Measurements from ENCODE around the gene PLXNA1.
A peak's percentile ranks its signal among the peaks of the same experiment; 100 is the strongest.

Gene PLXNA1

DNA sequence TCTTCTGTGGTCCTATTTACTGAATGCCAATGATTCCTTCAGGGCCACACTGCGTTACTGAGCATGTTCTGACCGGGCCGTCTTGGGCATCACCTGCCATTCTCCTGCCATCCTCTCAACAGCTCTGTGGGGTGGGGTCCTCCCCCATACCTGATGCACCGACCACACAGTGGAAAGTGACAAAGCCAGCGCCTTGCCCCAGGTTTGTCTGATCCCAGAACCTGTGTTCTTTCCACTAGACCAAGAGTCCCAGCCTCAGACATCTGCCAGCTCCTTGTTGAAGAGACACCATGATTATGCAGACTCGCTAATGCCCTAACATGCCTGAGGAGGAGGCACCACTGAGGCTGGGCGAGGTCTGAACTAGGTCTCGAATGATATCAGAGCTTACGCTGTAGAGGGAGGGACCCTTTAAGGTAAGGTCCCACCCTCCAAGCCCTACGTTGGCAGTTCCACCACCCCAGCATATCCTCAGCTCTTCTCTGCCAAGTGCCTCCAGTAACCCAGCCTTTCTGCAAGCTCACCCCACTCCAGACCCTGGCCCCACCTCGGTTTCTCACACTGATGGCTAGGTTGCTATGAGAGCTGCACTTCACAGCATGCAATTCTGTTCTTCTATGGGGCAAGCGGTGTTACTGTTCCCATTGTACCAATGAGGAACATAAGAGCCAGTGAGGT is 29.8 kb upstream of the PLXNA1 start:
- no peak for DNase-seq

DNA sequence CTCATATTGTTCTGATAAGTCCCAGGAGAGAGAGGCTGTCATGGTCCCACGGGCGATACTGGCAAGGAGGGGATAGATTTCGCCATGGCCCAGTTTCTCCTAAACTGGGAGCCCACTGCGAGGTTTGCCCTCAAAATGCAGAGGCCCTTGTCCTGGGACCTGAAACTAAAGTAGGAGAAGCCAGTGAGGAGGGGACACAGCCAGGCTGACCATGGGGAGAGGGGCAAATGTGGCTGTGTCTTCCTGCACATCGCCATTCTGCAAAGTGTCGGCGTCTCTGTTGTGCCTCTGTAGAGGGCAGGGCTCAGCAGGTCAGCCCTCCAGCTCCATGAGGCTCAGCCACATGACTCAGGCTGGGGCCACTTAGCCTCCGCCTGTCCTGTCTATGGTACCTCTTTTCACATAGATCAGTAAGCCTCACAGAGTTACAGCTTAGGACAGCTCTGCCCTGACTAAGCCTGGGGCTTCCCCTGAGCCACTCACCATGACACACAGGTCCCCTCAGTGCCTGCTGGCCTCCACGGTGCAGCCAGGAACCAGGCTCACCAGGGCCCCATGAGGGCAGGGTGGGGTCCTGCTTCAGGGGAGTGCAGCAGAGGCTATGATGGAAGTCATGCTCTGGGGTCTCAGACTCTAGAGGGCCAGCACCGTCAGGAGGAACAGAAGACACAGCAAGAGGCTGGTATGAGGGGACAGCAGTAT is 28.6 kb upstream of the PLXNA1 start:
- no peak for DNase-seq

DNA sequence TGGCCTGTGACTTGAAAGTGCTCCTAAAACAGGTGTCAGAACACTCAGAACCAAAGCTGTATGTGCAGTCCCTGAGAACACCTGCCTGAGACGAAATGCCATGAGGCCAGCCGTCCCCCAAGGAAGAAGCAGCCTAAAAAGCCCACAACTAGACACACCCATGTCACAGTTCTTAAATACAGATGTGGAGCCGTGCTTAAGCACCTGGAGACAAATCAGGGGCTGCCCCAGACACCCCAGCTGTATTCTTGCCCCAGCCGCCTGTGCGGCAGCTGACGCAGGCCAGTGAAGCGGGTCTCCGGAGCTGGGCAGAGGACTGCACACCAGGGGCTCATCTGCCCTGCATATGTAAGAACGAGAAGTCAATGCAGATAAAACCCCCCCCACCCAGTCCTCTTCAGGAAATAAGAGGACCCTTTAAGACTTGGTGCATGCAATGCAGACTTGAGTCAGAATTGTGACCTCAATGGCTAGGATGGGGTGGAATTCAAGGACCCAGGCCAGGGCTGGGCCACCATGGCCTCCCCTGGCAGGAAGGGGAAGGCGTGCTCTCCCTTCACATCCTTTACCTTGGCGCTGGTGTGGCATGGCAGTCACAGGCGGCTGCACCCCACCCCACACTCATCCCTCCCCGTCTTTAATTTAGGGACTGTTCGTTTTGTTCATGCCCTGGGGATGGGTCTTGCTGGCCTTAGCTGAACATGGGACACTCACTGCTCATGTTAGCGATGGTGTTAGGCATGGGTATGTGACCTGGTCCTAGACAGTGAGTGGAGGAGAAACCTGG is 27.7 kb upstream of the PLXNA1 start:
- DNase-seq = no peak

DNA sequence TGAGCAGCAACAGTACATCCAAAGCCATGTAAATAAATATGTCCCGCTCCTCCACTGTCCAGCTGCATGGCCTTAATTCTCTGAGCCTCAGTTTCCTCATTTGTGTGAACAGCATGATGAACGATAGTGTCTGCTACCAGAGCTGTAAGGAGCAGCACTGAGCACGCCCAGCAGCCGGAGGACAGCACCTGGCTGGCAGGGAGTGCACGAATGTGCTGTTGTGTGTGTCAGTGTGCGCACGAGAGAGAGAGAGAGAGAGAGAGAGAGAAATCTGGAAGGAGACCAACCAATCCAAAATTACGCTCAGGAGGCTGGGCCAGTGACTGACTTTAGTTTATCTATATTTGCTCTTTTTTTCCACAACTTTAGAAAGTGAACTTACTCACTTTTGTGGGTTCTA is 26.6 kb upstream of the PLXNA1 start:
- no peak for DNase-seq

DNA sequence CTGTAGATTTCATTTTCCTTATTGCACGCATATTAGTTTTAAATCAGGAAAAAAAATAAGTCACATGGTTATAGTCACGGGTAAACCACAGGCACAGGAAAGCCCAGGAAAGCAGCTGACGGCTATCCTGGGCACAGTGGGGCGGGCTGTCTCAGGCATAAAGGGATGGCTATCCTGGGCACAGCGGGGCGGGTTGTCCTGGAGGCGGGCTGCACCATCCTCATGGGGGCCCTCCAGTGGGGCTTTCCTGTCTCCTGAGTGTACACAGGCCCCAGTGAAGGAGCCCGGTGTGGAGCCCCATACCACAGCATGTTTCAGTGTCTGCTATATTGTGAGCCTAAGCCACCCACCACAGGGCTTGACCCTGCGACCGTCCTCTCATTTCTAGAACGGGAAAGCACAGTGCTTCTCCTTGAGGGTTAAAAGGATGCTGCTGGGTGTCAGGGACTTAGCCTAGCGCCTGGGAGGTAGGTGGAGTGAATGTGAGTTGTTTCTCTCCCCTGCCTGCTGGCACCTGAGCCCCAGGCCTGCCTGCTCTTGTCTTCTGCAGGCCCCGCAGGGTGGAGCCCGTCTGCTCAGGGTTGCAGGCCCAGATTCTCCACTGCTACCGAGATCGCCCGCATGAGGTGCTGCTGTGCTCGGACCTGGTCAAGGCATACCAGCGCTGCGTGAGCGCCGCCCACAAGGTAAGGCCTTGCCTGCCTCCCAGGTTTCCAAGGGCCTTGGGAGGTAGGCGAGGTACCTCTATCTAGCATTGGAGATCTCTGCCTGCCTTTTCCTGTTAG is 25.9 kb upstream of the PLXNA1 start:
- DNase-seq = no peak

DNA sequence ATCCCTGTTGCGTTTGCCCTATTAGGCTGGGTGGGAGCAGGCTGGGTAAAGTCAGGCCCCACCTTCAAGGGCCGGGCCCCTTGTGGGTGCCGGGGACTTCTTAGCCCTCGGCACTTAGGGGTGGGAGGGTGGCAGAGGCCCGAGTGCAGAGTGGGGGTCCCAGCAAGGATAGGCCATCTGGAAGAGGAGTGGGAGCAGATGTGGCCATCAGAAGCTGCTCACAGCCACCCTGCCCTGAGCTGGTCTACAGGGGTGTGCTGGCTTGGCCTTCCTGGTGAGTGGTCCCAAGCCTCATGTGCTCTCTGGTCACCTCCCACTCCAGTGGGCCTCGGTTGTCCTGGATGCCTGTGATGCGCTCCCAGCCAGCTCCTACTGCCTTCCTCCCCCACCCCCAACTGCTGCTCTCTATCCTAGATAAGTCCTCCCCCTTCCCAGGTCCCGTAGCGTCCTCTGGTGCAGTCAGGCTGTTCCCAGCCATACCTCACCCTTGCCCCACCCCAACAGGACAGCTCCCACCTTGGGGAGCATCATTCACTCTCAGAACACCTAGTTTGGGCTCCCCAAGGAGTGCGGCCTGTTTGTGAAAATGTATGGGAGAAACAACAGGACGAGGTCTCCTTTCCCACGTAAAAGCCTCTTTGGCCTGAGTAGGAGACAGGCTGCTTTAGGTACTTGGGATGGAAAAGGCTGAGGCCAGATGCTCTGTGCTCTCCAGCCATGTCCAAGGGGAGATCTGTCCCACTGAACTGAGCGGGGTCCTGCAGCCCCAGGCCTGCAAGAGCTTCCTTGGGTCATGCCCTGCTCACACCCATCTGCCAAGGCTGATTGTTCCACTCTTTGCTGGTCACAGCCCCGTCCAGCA is 24.9 kb upstream of the PLXNA1 start:
- no peak for DNase-seq

DNA sequence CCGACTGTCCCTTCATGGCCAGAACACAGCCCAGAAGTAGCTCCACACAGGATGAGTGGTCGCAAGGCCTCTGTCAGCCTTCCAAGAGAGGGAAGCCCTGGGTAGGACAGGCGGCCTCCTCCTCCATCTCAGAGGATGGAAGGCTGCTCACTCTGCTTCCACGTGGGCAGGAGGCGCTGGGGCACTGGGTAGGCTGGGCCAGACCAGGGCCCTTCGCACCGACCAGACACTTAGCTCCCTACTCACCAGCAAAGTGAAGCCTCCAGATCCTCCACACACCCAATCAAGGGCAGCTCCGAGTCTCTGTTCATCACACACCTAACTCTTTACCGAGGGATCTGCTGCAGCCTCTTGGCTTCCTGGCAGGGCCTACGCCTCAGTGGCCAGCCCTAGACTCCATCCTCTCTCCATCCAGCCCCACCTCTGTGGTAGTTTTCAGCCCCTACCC is 24.3 kb upstream of the PLXNA1 start:
- DNase-seq = no peak

DNA sequence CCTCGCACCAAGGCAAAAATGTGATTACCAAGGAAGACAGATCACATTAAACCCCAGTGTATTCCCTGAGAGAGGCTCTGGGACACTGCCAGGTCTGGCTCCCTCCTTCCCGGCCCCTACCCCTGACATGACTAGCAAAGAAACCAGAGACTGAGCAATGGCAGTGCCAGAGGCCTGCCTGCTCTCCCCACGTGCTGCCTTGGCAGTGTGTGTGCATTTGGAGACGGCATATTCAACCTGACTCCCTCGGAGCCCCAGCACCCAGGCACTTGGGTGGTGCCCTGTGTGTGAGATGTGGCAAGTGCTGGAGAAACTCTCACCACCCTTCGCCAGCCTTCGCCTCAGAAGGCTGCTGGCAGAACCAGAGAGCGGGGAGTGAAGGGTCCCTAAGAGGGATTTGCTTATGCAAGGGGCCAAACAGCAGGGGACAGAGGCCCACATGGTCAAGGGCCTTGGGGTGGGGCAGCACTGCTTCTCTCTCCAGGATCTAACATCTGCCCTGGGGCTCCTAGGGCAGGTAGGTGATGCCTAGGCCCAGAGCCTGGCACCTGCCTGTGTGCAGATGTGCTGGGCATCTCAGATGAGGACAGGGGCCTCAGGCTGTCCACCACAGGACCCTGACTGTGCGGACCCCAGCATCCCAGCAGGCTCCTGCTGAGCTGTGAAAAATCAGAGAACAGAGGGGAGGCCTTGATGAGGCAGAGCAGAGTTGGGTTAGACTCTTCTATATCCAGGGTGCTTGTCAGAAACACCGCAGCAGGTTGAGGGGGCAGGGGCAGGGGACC is 23.6 kb upstream of the PLXNA1 start:
- DNase-seq = no peak

DNA sequence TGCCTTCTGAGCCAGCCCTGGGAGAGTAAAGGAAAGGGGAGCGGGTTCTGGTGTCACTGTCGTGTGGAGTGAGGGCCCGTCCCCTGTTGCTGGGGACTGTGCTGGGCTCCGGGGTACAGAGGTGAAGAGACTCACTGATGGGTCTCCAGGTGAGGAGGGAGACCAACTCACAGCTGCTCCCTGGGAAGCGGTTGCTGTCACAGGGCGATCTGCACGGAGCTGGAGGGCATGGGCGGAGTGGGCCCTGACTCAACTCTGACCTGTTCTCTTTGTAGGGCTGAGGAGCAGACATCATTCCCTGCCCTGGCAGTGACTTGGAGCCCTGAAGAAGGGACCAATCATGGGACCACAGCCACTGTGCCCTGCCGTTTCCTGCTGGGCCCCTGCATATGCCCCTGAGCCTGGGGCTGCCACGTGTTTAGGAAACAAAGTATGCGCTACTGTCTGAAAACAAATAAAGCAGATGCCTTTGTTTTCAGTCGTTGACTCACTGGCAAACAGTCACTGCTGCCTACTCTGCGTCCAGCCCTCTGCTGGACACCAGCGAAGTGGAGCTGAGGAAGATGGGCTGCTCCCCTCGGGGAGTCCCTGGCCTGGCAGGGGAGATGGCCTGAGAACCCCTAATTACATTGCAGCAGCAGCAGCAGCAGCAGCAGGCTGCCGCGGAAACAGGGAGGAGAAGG is 22.9 kb upstream of the PLXNA1 start:
- peak in 10 of 14 donors; percentile 18 to 78 (median 42) for DNase-seq

DNA sequence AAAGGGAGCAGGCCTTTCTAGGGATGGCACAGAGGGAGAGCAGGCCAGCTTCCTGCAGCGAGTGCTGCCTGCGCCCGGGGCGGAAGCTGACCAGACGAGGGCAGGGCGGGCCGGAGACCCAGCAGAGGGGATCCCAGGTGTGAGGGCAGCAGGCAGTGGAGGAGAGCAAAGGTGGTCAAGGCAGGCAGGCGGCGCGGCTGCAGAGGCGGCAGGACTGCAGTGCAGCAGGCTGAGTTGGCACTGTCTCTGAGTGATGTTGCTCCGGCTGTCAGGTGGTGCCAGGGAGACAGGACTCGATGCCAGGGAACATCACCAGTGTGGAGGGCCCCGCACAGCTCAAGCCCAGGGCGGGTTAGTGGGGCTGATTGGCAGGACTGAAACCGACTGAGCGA is 22.3 kb upstream of the PLXNA1 start:
- peak in 4 of 14 donors; percentile 44 to 78 (median 53) for DNase-seq

DNA sequence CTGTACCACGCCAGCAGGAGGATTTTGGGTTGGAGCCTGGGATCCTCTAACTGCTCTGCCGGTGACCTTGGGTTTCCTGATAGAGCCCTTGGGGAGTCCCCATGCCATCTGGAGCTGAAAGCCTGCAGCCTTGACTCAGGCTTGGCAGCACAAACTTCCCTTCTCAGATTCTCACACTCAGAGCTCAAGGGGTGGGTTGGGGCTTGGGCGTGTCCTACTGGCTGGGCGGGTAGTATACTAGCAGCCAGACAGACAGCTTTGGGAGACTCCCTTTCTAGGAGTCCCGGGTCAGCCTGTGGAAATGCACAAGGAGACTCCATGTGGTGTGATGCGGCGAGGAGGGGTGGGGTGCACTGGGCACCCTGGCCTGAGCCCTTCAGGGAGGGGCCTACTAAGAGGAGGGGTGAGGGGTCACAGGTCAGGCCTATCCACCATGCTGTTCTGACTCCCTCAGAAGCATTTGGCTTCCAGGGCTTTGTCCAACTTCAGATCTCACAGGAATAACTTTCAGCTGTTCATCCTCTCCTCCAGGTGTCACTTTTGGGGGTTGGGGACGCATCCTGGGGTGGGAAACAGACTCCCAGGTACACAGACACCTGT is 21.6 kb upstream of the PLXNA1 start:
- DNase-seq = peak in 3 of 14 donors; percentile 17 to 37 (median 36)

DNA sequence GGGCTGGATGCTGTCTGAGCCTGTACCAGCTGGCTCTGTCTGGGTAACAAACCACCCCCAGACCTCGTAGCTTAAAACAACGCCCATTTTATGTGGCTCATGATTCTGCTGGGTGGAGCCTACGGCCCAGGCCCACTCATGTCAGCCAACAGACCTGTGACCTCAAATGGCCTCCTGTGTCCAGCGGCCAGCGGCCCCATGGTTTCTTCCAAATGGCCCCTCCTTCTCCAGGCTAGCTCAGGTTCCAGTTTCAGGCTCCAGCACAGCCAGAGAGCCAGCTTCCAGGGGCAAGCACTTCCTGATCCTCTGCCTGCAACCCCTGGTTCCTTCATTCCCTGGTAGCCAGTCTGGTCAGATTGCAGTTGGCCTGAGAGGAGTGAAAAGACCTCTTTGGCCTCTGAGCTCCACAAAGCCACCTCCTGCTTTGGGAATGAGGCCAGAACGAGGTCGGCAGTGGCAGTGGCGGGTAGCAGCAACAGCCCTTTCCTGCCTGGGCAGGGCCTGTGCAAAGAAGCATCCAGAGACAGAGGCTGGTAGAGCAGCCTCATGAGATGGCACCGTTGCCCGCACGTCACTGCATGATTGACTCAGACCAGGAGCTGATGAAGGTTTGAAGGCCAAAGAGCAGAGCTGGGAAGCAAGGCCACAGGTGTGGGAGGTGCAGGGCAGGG is 21.0 kb upstream of the PLXNA1 start:
- no peak for DNase-seq

DNA sequence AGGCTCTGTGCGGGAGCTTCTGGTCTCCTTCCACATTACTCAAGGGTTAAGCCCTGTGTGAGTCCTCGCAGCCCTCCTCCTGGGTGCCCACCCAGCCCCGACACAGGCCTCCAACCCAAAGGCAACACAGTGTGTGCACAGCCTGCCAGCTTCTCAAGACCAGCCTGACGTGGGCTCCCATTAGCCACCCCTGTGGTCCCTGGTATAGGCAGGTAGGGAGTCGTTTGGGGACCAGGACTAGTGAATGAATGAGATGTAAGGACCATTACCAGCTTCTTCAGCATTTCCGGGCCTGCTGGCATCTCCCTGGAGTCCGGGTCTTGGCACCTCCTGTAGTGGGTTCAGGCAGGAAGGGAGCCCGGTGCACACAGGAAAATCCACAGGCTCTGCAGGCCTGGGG is 20.2 kb upstream of the PLXNA1 start:
- DNase-seq = no peak

DNA sequence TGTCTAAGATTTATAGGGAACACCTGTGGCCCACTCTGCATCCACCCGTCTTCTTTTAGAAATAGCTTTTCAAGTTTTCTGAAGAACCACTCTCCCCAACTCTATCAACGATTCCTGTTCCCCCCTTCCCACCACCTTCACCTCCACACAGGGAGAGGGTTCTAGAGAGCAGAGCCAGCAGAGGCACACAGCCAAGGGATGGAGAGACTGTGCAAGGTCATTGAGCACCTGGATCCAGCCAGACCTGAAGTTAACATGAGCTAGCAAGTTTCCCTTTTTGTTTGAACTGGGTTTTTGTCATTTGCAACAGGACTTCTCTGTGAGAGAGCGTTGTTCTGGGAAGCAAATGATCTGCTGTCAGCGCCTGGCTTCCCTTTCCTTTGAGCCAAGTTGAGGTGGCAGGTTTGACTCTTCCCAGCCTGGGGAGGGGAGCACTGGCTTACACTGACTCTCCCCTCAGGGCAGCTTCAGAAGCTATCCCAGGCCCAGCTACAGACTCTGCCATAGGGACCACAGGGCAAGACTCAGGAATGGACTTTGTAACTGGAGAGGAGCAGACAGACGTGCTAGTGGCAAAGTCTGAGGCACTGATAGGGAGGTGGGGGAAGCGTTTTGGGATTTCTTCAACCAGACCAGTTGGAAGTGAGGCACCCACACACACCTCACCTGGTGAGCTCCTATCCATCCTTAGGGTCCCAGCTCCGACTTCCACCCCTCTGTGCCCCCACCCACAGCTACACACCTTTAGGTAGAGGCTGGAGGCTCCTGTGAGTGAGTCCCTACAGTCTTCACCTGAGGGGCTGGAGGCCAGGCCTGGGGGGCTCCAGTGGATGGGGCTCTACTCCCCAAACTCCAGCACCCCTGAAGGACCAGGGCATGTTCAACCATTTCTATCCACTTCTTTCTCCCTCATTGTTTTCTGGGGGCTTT is 19.4 kb upstream of the PLXNA1 start:
- no peak for DNase-seq

DNA sequence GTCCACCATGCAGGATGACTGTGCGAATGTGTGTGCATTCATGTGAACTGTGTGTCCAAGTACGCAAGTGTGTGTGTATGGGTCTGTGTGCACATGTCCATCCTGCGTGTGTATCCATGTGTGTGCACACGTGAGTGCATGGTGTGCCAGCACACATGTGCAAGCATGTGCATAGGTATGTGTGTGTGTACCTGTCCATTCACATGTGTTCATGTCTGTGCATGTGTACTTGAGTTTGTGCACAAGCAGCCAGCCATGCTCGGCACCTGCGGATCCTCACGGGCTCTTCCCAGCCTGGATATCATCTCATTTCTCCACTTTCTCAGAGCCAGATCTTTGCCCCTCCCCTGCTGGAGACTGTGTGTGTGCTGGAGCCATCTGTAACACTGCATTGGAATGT is 18.7 kb upstream of the PLXNA1 start:
- DNase-seq = no peak

DNA sequence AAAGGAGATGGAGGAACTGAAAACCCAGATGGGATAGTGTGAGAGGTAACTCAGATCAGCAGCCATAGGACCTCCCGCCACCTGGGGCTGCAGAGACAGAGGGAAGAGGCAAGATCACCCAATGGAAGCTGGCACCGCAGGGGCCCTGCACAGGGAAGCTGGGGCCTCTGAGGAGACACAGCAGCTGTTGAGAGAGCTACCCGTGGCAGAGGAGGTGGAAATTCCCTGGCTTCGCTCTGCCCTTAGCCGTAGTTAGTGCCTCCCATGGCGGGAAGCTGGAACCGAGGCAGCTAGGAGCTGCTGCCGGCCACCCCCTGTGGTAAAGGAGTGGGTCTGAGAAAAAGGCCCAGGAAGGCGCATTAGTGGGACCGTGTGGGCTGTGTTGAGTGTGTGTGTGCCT is 18.0 kb upstream of the PLXNA1 start:
- no peak for DNase-seq

DNA sequence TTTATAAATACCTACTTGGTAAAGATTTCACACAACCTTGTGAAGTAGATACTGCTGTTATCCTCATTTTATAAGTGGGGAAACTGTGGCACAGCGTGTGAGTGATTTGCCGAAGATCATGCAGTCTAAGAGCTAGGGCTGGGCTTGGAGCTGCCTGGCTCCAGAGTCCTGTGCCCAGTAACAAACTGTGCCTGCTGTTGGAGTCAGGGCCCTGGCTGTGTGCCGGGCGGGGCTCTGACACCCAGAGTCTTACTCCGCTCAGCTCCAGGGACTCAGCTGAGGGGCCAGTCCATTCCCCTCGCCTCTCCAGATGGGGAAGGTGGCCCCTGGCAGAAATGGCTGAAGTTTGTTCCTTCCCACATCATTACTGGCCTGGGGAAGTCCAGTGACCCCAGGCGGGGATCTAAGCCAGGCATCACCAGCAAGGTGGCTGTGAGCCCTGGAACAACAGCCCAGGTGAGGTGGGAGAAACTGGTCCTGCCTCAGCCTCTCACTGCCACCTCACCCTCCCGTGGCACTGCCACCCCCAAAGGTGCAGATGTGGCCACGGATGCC is 17.3 kb upstream of the PLXNA1 start:
- DNase-seq = no peak

DNA sequence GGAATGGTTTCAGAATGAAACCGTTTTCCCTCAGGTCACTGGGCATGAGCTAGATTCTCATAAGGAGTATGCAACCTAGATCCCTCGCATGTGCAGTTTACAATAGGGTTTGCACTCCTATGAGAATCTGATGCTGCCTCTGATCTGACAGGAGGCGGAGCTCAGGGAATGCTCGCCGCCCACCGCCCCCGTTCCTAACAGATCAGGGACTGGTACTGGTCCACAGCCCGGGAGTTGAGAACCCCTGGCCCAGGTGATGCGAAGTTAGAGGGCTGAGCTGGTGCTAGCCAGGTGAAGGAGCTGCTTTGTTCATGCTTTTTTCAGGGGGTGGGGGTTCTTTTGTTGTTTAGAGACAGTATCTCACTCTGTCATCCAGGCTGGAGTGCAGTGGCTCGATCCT is 15.5 kb upstream of the PLXNA1 start:
- DNase-seq = no peak
